NCI-H2081 (cell line): Measurements from ENCODE around the gene INAVA.

Experiments
- DNase-seq, 2 experiments: peaks; one replicate each; lab custom pipeline; 2025; lab: John Stamatoyannopoulos, UW

INAVA gene

DNA sequence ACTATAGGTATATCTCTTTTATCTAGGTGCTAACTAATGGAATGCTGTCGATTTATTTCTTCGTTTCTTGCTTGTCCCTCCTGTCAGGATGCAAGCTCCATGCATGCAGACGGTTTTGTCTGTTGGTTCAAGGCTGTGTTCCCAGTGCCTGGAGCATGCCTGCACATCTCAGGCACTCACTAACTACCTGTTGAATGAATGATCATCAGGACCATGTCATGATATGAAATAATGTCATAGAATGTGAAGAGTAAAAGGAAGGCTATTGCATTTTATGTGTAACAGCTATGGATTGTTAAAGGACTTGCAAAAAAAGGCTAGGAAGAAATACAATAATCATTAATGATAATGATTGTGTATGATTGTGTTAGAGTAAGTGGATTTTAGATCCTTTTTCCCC lies 17.7 kb upstream of the INAVA start:
- DNase-seq: no peak

DNA sequence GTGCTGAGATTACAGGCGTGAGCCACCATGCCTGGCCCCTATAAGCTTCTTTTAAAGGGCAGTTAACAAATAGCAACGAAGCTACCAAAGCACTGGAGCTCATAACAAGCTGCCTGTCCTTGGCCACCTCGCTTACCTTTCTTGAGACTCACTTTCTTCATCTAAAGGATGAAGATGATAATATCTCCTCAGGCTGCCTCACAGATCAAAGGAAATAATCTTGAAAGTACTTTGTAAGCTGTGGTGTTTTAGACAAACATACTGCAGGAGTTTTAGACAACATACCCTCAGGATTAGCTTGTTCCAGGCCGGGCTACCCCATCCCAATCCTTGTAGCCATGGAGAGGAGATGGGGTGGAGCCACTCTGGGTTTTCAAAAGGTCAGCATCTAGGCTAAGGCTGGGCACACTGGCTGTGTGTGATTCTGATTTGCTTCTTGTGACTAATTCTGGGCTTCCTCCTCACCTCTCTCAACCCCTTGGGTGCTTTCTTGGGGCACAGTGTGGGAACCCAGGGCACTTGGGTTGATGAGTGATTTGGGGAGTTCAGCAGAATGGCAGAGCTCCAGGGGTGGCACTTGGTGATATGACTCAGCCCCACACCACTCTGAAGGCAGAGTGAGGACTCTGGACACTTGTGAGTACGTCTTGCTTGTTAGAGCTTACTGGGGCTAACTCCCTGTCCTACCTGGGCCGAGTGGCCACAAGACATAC lies 16.7 kb upstream of the INAVA start:
- DNase-seq: no peak

DNA sequence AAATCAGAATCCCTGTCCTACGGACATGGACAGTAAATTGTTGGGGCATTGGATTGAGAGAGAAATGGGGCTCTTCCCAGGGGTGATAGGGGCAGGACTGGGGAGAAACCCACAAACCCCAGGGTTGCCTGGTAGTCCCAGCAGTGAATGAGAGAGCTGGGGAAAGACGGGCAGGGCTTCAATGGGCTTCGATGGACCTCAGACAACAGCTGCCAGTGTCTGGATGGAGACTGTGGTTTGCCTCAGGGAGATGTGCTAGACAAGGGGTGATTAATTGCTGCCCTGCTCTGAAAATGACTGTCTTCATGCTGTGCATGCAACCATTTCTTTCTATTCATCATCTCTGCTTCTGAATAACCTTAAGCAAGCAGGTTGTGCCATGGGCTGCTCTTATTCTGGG lies 14.5 kb upstream of the INAVA start:
- DNase-seq: no peak

DNA sequence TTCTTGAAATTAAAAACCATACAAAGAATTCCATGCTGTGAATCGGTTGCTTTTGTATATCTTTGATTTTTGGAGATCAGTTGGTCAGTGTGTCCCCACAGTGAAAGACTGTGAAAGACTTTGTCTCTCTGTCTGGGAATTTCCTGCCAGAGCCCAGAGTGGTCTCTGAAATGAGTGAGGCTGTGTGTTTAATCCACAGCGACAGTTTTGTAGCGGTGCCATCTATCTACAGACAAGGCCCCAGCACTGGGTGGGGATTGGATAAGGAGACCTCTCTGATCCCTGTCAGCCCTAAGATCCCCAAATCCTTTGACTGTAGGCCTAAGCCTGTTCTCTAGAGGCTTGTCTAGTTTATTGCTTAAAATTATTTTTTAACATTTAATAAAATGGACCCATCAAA lies 11.6 kb upstream of the INAVA start:
- DNase-seq: no peak

DNA sequence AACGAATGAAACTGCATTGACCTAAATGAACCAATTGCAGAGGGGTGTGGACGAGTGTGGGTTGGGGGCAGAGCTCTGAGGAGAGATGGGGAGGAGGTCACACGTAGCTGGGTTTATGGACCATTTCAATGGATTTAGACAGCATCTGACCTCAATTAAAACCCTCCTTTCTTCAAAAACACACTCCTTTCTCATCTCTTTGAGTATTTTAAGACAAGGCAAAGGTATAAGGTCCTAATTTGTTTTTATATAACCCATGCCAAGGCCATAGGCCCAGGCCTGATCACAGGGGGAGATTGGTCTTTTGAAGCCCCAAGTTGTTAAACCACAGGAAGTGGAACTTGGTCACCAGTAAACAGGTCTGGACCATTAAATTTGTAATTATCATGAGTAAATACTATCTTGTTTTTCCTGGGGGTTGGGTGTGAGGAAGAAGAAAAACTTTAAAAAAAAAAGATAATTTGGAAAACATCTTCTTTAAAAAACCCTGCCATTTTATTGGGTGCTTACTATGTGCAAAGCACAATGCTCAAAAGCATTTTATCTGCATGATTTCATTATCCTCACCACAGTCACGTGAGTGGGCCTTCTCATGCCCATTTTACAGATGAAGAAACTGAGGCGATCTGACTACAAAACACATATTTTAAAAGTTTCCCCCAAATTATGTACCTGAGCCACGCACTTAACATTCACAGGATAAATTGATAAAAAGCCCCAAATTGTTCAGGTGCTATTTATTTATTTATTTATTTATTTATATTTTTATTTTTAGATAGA lies 8.9 kb upstream of the INAVA start:
- no peak for DNase-seq

DNA sequence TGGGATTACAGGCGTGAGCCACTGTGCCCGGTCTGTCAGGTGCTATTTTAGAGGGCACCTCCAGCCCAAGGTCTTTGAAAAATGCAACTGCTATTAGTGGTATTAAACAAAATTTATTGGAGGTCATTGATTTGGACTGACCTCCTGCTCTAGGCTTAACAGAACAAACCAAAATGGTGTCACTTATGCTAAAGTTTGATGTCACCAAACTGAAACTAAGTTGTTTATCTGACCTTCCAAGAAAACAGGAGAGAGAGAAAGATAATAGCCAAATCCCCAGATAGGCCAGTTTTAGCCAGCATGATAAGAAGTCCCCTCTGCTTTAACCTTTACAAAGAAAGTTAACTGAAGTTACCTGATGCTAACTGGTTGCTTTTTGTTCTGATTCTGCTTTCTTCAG lies 8.1 kb upstream of the INAVA start:
- DNase-seq: no peak

DNA sequence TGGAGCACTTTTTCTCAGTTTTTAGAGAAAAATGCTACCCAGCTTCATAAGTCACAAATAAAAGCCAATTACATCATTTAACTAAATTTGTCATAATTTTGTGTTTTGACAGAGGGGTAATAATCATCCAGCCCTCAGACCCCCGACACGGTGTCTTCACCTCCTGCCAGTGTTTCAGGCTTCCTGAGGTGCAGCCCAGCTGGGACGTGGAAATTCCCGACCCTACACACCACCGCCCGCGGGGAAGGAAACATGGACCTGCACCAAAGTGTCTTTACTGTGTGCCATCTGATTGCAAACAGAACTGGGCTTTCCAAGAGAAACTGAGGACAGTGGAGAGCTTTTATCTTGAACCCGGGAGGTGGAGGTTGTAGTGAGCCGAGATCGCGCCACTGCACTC lies 7.7 kb upstream of the INAVA start:
- DNase-seq: no peak

DNA sequence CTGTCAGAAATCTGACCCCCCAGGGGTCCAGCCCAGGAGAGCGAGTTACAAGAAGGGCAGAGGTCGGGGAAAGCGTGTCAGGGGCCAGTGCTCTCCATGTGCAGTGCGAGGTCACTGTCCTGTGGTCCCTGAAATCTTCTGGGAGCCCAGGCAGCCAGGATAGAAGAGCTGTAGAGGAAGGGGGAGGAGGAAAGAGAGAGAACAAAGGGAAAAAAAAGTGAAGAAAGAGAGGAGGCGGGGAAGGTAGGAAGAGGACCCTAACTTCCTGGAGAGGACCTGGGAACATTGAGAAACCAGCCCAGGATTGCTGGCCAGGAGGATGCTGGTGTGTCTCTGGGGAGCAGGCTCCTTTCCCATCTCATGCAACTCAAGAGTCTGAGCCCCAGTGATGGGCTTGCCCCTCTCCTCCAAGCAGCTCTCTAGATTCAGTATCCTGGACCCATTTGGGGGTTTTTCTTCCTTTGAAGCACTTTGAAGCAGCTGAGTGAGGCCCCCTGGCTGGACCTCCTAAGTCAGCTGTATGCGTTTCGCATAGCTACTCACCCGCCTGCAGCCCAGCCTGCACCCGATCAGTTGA lies 6.8 kb upstream of the INAVA start:
- no peak for DNase-seq

DNA sequence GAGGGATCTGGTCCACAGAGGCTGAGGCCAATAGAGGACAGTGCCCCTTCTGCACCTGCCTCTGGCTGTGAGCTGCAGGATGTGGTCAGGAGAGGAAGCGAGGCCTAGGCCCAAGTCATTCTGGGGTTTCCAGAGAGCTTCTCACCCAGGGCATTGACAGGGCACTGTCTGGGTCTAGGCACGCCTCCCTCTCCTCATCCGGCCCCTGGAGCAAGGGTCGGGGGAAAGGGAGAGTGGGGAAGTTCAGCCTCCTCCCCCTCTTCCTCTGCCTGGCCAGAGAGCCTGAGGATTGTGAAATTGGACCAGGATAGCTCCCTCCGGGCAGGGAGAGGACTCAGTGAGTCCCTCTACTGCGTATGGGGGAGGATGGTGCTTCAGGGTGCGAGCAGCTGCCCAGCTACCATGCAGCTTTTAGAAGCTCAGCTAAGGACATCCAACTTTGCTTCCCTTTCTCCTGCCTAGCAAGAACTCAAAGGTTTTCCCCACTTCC lies 6.3 kb upstream of the INAVA start:
- no peak for DNase-seq

DNA sequence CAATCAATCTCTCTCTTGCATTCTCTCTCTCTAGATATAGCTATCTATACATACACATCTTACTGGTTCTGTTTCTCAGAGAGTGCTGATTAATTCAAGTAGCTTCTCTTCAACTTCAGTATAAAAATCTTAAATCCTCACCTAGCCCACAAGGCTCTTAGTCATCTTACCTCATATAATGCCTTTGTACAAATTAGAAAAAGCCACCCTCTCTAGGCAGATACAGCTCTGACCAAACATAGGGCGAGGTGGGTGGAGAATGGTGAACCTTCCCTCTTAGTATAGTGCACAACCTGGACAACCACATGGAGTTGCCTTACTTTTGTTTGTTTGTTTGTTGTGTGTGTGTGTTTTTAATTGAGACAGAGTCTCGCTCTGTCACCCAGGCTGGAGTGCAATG lies 5.1 kb upstream of the INAVA start:
- no peak for DNase-seq

DNA sequence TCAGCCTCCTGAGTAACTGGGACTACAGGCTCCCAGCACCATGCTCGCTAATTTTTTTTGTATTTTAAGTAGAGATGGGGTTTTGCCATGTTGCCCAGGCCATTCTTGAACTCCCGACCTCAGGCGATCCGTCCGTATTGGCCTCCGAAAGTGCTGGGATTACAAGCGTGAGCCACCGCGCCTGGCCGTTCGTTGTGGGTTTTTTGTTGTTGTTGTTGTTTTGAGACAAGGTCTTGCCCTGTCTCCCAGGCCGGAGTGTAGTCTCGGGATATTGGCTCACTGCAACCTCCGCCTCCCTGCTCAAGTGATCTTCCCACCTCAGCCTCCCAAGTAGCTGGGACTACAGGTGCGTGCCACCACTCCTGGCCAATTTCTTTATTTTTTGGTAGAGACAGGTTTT lies 4.7 kb upstream of the INAVA start:
- no peak for DNase-seq

DNA sequence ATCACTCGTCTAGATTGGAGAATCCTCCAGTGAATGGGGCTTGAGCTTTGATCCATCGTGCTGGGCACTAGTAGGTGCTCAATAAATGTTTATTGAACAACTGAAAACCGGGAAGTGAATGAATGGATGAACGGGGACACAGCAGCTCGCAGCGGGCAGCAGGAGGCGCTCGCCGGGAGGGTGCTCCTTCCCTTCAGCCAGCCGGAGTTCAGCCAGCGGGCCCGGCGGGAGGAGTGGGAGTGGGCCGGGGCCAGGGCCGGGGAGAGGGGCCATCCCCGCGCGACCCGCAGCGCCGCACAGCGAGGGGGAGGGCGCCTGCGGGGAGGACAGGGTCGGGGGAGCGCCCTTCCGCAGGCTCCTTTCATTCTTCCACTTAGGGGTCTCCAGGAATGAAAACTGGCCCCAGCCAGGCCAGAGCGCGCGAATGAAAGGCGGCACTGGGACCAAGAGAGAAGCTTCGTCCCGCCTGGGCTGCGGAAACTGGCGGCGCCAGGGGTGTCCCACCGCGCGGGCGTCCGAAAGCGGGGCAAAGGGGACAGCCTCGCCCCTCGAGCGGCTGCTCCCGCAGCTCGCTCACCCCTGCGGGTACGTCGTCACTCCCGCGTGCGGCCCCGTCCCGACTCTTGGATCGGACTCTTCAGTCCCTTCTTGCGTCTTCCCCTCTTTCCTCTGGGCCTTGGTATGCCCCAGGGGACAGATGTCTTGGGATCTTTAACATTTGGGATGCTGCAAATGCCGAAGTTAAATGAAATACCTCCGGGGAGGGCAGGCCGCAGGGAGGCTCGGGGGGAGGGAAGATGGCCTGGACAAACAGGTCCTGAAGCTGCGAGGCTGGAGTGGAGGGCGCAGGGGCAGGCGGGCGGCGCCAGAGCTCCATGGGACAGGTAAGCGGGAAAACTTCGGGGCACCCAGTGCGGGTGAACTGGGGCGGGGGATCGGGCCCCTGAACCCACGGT lies 3.6 kb upstream of the INAVA start:
- no peak for DNase-seq

DNA sequence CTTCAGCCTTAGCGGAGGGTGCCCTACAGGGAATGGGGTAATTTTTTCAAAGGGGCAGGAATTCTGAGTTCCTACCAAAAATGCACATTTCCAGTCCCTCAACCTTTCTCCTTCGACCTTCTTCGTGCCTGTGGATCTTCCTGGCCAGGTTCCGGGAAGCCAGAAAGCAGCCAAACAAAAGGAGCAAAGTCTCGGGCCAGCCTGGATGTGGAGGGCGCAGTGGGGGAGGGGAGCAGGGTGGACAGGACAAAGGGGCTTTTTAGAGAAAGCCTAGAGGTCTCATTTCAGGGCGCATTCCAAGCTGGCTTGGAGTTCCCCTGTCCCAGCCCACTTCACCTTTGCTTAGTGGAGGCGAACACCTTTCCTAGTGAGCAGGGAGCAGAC lies 2.9 kb upstream of the INAVA start:
- DNase-seq: no peak

DNA sequence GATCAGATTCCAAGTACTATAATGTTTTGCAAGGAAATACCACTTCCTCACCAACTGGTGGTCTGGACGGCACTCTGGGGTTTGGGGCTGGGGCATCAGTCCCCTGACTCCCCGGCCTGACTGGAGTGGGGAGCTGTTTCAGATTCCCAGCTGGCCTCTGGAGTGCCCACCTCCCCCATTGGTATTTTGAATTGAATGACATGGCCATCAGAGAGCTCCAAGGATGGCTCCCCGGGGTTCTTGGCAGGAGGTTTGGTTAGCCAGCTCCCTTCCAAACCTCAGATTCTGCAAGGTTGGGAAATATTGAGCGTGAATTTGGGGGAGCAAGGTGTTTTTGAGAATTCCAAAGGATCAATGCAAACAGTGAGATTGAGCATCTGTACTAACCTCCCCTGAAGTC lies 2.2 kb upstream of the INAVA start:
- no peak for DNase-seq

DNA sequence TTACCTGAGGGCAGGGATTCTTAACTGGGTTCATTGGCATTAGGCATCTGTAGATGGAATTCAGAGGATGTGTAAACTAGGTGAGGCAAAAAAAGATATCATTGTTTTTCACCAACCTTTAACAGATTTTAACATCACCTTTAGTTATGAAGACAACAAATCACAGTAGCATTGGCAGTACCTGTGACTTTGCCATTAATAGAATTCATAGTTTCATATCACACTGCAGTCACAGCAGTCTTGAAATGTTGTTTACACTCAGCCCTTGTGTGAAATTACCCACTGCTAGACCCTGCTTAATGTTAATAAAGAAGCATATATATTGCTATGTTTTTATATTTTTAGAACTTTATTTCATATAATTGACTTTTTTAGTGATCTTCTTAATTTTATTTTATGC lies 1.7 kb upstream of the INAVA start:
- no peak for DNase-seq

DNA sequence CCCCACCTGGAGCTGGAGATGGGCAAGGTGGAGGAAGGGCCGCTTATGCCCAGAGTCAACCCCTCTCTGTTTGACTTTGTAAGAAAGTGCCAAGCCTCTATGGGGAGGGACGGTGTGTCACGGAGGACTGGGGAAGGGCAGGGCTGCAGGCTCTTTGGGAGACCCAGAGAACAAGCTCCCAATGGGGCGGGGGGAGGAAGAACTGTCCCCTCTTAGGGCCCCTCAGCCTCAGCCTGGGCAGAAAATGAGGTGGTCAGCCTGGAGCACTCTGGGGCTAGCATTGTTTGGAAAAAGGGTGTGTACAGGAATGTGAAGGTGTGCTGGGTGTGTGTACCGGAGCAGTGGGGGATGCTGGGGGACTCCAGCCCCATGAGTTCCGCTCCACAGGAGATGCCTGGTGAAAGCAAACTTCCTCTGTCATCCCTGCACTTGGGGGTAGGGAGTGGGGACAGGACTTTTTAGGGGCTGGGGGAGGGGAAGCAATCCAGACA lies 1.2 kb upstream of the INAVA start:
- no peak for DNase-seq

DNA sequence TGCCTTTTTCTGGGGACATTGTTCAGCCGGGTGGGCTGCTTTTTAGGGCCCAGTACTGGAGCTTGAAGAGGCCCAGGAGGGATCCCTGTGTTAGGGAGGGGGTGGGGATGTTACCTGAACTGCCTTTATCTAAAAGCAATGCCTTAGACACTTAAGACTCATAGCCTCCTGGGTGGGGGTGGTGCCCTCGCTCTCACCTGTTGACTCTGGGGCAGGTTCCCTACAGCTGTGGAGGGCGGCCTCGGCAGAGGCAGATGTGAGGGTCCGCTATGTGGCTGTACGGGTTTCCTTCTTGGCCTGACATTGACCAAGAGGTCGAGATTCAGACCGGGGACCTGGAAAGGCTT lies 716 bp downstream of the INAVA start:
- no peak for DNase-seq

DNA sequence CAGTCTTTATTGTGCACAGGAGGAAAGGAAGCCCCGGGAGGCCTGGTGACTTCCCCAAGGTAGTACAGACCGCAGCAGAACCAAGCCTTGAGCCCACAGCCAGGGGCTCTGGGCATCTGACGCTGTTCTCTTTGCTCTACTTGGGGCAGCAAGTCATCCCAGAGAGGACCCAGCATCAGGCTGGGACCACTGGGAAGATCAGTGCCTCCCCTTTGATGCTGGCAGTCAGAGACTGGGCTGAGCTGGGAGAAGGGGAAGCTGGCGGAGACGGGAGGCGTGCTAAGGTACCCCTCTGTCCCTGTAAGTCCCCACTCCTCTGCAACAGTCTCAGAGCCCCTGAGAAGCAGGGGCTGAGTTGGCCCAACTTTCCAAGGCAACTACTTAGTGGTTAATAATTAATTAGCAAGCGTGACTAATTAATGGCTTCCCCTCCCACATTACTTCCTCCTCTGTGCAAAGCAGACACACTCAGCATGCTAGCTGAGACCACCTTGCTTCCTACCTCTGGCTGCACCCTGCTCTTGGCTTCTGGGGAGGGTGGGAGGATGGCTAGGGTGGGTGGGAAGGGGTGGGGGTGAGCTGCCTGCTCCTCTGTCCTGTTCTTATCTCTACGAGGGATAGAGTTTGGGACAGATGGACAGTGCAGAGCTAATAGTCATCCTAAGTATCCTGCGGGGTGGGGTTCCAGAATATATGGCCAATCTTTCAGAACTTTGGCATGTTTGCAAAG lies 1.3 kb downstream of the INAVA start:
- DNase-seq: no peak

DNA sequence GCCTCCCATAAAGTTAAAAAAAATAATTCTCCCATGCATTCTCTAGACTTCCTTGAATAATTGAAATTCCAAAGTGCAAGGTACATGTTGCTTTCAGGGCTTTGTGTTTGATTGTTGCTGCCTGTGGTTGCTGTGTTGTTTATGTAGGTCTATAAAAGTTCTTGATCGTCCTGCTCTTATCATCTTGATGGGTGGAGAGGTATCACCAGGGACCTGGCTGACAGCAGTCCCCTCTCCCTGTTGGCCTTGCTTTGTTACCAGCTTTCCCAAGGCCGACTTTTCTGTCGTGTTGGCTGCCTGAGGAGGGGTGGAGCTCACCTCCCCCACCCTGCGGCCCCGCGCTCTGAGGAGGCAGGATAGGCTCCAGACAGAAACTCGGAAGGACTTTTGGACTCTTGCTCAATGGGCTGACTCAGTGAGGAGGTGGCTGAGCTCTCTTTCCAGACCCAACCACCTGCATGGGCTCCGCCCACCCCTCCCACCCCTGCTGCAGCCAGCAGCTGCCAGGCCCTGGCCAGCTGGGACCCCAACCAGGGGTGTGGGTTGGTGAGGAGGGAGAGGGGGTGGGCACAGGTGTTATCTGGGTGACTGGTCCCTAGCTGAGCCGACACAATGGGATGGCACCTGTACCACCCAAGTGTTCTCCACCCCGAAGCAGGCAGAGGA lies 2.0 kb downstream of the INAVA start:
- no peak for DNase-seq

DNA sequence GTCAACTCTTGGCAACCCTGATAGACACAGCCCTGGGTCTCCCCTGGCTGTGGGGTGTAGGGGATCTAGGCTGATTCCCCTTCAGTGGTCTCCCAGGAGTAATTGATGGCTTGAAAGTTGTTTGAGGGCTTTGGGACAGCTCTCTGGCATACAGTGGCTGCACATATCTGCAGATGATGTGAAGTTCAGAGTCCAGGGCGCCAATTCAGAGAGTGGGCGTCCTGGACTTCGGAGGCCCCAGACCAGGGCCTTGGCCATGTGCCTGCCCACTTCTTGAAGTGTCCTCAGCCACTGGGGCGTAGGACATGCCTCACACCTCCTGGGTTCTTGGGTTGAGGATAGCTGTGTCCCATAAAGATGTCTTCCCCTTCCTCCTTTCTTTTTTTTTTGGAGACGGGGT lies 2.6 kb downstream of the INAVA start:
- no peak for DNase-seq

DNA sequence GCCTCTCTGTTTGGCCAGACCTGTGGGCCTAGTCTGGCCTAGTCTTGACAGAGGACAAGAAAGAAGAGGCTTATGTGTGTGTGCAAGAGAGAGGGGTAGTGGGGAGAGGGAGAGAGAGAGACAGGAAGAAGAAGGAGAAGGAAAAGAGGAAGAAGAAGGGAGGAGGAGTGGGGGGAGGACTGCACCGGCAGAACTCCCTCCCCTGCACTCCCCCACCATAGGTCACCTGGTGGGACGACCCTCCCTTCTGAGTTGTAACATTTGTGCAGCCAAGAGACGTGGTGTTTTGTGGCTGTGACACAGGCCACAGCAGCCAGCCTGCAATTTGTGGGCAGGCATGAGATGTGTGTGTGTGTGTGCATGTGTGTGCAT lies 4.3 kb downstream of the INAVA start:
- DNase-seq: no peak
